BE2C (cell line): ENCODE measurements around the gene OR8B12.

ENCODE experiments used
- DNase-seq: peaks from one replicate; pipeline ENCODE4 v3.0.0-alpha.2; 2020
- H3K27me3 ChIP-seq: fragments of 250-450 bp; sonication (Bioruptor Pico); 2 replicates; pipeline ENCODE4 v1.5.1; 2020; ENCODE audit warnings: mild to moderate bottlenecking
- H3K36me3 ChIP-seq: fragments of 250-450 bp; sonication (Bioruptor Pico); 2 replicates; pipeline ENCODE4 v1.5.1; 2020; ENCODE audit warnings: mild to moderate bottlenecking
- H3K4me1 ChIP-seq: fragments of 250-450 bp; sonication (Bioruptor Pico); 2 replicates; pipeline ENCODE4 v1.5.1; 2020
- H3K4me3 ChIP-seq: 2 replicates; pipeline ENCODE4 v1.5.1; 2011; ENCODE audit warnings: low read depth, low read length
- H3K9me3 ChIP-seq: fragments of 250-450 bp; sonication (Bioruptor Pico); 2 replicates; pipeline ENCODE4 v1.5.1; 2020
- TF ChIP-seq, protein P1 (sequence below): IDR thresholded peaks from 2 replicates; pipeline ENCODE4 v1.5.1; 2012; ENCODE audit warnings: mild to moderate bottlenecking, low read depth, low read length

The OR8B12 gene

DNA sequence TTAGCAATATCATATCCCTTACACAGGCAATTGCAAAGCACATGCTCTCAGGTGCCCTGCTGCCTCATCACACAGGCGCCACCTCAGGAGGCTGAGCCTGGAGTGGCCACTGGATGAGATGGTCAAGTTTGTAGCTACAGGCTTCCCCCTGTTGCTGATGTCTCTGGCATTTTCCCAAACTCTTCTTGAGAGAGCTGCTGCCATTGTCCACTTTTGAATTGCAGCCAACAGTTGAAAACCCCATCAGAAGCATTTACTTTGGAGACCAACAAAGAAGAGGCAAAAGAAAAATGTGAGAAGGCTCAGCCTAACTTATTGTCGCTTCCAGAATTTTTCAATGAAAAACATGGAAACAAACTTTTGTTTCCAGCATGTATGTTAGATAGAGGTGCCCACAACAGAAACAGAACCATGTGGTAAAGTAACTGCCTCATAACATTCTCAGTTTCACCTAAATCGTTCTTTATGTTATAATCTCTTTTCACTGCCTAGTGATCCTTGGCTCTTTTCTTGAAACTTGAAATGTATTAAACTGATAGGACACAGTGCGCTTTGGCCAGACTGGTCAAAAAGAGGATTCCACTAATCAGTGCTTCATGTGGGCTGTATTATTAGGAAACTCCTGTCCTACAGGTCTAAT lies 50.3 kb downstream of the OR8B12 start:
- peaks cover 34% of the 10 kb centered on the region for H3K27me3 ChIP-seq
- H3K4me1 ChIP-seq: no peaks in the 10 kb centered on the region
- no peak overlapping the region for H3K4me3 ChIP-seq
- H3K9me3 ChIP-seq: no peaks in the 10 kb centered on the region
- no peaks in the 10 kb centered on the region for H3K36me3 ChIP-seq
- TF ChIP-seq, protein P1, sequence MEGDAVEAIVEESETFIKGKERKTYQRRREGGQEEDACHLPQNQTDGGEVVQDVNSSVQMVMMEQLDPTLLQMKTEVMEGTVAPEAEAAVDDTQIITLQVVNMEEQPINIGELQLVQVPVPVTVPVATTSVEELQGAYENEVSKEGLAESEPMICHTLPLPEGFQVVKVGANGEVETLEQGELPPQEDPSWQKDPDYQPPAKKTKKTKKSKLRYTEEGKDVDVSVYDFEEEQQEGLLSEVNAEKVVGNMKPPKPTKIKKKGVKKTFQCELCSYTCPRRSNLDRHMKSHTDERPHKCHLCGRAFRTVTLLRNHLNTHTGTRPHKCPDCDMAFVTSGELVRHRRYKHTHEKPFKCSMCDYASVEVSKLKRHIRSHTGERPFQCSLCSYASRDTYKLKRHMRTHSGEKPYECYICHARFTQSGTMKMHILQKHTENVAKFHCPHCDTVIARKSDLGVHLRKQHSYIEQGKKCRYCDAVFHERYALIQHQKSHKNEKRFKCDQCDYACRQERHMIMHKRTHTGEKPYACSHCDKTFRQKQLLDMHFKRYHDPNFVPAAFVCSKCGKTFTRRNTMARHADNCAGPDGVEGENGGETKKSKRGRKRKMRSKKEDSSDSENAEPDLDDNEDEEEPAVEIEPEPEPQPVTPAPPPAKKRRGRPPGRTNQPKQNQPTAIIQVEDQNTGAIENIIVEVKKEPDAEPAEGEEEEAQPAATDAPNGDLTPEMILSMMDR: no peak
- DNase-seq: no peak
